SK-N-MC (cell line): ENCODE results near the gene TMEM165.
"Not testable (repeated sequence)": the region's sequence is repeated elsewhere in the genome, so short reads cannot be mapped to it uniquely, and the experiment has no call there.

ENCODE experiments used
- DNase-seq: peaks from one replicate; pipeline ENCODE4 v3.0.0-alpha.2; 2011; ENCODE audit warnings: low read depth, low spot score
- H3K27ac ChIP-seq: fragments of 200-600 bp; sonication (generic); 2 replicates; pipeline ENCODE4 v1.5.1; 2016; ENCODE audit warnings: mixed run types
- H3K36me3 ChIP-seq: fragments of 200-600 bp; sonication (generic); 2 replicates; pipeline ENCODE4 v1.6.1; 2017; ENCODE audit warnings: antibody characterized with exemption, low read length, mixed read lengths; ENCODE audit not compliant: insufficient read depth
- H3K4me3 ChIP-seq: fragments of 200-600 bp; sonication (generic); 2 replicates; pipeline ENCODE4 v1.5.1; 2016
- H3K9ac ChIP-seq: fragments of 200-600 bp; sonication (generic); 2 replicates; pipeline ENCODE4 v1.8.0; 2017; ENCODE audit warnings: mixed run types, mixed read lengths; ENCODE audit not compliant: insufficient read length
- H3K9me3 ChIP-seq: fragments of 200-600 bp; sonication (generic); 2 replicates; pipeline ENCODE4 v1.6.1; 2017; ENCODE audit warnings: low read depth, mild to moderate bottlenecking, antibody characterized with exemption, low read length, moderate library complexity, mixed read lengths
- EZH2 ChIP-seq: fragments of 200-600 bp; sonication (generic); IDR thresholded peaks from one replicate; pipeline ENCODE4 v1.6.1; 2017; ENCODE audit warnings: antibody characterized with exemption
- FOXP2 ChIP-seq: optimal IDR thresholded peaks from 2 replicates; pipeline ENCODE3; 2011; ENCODE audit warnings: mild to moderate bottlenecking, moderate library complexity; ENCODE audit not compliant: insufficient read depth; ENCODE audit errors: extremely low read length, control extremely low read depth
- POLR2AphosphoS5 ChIP-seq: IDR thresholded peaks from 2 replicates; pipeline ENCODE4 v1.6.1; 2012; ENCODE audit warnings: mild to moderate bottlenecking, low read depth, low read length, borderline replicate concordance

The TMEM165 gene

DNA sequence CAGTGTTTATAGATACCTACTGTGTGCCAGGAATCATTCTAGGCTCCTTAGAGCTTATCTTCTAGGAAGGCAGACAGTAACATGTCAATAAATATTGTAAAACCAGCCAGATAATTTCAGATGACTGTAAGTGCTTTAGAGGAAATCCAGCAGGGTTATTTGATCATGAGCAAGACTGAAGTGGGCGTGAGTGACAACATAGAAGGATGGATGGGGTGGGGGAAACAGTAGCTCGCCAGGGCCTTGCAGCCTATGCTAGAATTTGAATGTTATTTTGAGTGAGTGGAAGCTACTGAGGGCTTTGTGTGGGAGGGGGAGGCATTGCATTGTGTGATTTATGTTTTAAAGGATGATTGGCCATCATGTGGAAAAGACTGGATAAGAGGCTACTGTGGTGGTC, 43.0 kb upstream of the TMEM165 start:
- Histone ChIP-seq H3K36me3 (peaks cover 55% of the 10 kb centered on the region), H3K27ac (no peak overlapping the region), H3K4me3 (no peak overlapping the region), H3K9me3 (peaks cover 5% of the 10 kb centered on the region; the same call in 1 of the 2 replicates), H3K9ac (no peak overlapping the region)
- TF ChIP-seq POLR2AphosphoS5 (no peak), EZH2 (no peak), FOXP2 (no peak)
- DNase-seq, result no peak

DNA sequence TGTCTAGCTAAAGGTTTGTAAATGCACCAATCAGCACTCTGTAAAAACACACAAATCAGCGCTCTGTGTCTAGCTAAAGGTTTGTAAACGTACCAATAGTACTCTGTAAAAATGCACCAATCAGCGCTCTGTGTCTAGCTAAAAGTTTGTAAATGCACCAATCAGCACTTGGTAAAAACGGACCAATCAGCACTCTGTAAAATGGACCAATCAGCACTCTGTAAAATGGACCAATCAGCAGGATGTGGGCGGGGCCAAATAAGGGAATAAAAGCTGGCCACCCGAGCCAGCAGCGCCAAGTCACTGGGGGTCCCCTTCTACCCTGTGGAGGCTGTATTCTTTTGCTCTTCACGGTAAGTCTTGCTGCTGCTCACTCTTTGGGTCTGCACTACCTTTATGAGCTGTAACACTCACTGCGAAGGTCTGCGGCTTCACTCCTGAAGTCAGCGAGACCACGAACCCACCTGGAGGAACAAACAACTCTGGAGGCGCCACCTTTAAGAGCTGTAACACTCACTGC, 42.5 kb upstream of the TMEM165 start:
- not testable (repeated sequence) for DNase-seq, H3K27ac ChIP-seq, H3K9me3 ChIP-seq, H3K9ac ChIP-seq, H3K4me3 ChIP-seq
- peaks cover 55% of the 10 kb centered on the region for H3K36me3 ChIP-seq

DNA sequence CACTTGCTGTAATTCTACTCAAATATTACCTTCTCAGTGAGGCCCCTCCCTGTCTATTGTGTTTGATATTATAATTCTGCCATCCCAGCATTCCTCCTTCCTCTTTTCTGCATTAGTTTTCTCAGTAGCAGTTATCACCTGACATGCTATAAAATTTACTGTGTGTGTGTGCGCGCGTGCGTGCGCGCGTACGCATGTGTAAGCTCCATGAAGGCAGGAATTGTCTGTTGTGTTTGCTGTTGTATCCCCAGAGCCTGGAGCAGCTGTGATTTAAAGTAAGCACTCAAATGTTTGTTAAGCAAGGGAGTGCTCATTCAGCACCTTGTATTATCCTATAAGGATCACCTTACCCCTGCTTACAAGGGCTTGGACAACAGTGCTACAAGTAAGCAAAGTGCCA, 41.1 kb upstream of the TMEM165 start:
- Histone ChIP-seq H3K9me3 (peaks cover 5% of the 10 kb centered on the region; the same call in 1 of the 2 replicates), H3K9ac (no peak overlapping the region), H3K36me3 (peaks cover 58% of the 10 kb centered on the region), H3K4me3 (no peak overlapping the region), H3K27ac (no peak overlapping the region)
- TF ChIP-seq POLR2AphosphoS5, result no peak
- no peak for TF ChIP-seq FOXP2
- TF ChIP-seq EZH2, result no peak
- no peak for DNase-seq

DNA sequence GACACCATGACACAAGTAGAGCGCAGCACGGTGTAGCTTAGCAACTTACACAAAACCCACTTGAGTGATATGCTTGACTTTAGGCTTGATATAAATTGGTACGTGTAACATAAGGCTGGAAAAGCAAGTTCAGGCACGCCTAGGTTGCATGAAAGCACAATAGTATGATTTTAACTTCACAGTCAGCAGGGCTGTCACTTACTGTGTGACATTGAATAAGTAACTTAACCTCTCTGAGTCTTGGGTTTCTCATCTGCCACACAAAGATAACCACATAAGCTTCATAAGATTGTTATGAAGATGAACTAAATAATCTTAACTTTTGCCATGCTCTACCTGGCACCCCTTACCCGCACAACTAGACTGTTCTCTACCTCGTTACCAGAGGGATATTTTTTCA, 40.2 kb upstream of the TMEM165 start:
- no peak for TF ChIP-seq POLR2AphosphoS5
- TF ChIP-seq FOXP2, result no peak
- TF ChIP-seq EZH2, result no peak
- Histone ChIP-seq H3K9ac (no peak overlapping the region), H3K27ac (no peak overlapping the region), H3K36me3 (peaks cover 54% of the 10 kb centered on the region), H3K9me3 (peaks cover 5% of the 10 kb centered on the region; the same call in 1 of the 2 replicates), H3K4me3 (no peak overlapping the region)
- no peak for DNase-seq

DNA sequence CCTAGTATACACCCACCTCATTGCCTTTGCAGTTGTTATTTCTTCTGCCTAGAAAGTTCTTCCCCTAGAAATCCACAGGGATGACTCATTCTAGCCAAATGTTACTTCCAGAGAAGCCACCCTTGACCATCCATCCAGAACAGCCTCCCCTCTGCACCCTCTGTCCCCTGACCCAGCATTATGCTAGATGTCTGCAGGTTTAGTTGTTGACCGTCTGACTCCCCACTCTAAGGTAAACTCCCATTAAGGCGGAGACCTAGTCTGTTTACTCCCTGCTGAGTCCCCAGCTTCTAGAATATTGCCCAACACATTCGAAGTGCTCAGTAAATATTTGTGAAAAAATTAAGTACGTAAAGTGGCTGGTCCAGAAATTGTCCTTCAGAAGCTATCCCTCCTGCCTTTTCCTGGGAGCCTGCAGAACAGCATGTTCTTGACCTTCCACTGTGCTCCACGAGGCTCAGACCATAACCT, 38.7 kb upstream of the TMEM165 start:
- H3K36me3 ChIP-seq, result peaks cover 52% of the 10 kb centered on the region
- H3K9ac ChIP-seq, result no peak overlapping the region
- no peak overlapping the region for H3K4me3 ChIP-seq
- 0 out of 2 replicates have a peak overlapping the region, but pooled peaks have one; percentile 19 for H3K27ac ChIP-seq
- no peak for DNase-seq
- H3K9me3 ChIP-seq, result peaks cover 5% of the 10 kb centered on the region; the same call in 1 of the 2 replicates
- no peak for TF ChIP-seq FOXP2
- TF ChIP-seq EZH2, result no peak
- no peak for TF ChIP-seq POLR2AphosphoS5

DNA sequence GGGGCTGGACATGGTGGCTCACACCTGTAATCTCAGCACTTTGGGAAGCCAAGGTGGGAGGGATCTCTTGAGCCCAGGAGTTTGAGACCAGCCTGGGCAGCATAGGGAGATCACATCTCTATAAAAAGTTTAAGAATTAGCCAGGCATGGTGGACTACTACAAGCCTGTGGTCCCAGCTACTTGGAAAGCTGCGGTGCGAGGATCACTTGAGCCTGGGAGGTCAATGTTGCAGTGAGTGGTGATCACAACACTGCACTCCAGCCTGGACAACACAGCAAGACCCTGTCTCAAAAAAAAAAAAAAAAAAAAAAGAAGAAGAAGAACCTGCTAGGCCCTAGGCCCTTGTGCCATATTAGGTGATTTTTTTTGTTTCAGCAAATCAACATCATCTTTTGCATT, 37.5 kb upstream of the TMEM165 start:
- TF ChIP-seq POLR2AphosphoS5, result no peak
- TF ChIP-seq EZH2, result no peak
- TF ChIP-seq FOXP2, result no peak
- H3K36me3 ChIP-seq, result peaks cover 42% of the 10 kb centered on the region
- no peaks in the 10 kb centered on the region for H3K9me3 ChIP-seq
- DNase-seq, result no peak
- peak overlapping the region; percentile 39; the same call in 1 of the 2 replicates for H3K4me3 ChIP-seq
- H3K9ac ChIP-seq, result peak overlapping the region; percentile 58
- H3K27ac ChIP-seq, result peak overlapping the region; percentile 93

DNA sequence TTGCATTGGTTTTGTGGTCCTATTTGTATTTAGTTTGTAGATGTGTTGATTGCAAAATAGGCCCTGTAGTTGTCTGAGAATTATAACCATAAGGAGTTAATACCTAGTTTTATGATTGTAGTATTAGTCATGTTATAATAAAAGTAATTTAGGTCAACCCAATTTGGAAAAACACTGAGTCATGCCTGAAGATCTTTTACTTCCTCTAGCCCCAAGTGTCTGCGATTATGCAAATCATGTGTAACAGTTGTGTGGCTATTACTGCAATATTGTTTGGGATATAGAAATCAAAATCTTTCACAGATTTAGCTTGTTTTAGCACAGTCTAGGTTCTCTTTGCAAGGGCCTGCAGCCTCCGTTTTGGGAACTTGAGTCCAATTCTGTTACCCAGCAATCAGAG, 37.1 kb upstream of the TMEM165 start:
- H3K9me3 ChIP-seq, result no peaks in the 10 kb centered on the region
- no peak for DNase-seq
- H3K4me3 ChIP-seq, result peak overlapping the region; percentile 39
- peak overlapping the region; percentile 93 for H3K27ac ChIP-seq
- TF ChIP-seq EZH2 (no peak), POLR2AphosphoS5 (no peak), FOXP2 (no peak)
- peaks cover 42% of the 10 kb centered on the region for H3K36me3 ChIP-seq
- peak overlapping the region; percentile 58 for H3K9ac ChIP-seq

DNA sequence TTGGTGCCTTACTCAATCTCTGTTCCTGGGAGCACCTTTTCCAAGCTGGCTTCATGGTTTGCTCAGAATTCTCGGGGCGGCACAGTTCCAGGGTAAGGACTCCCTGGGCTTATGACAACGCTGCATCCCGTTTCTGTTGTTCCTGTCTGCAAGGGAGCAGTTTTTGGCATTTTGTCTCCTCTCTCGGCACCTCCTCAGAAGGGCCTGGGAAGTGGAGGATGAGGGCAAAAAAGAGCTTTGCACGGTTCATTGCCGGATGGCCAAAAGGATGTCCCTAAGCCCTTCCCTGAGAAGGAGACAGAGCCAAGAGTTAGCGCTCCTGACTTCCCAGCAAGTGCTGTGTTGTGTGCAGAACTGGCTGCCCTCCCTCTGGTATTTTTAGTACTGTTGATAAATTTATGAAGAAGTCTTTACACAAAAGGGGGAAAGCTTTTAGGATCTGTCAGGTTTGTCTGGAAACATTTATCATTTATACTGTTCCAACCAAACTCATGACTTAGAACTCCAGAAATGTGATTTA, 36.3 kb upstream of the TMEM165 start:
- Histone ChIP-seq H3K9ac (peak overlapping the region; percentile 58), H3K27ac (peak overlapping the region; percentile 93), H3K4me3 (no peak overlapping the region; the same call in 1 of the 2 replicates), H3K36me3 (peaks cover 40% of the 10 kb centered on the region), H3K9me3 (no peaks in the 10 kb centered on the region)
- DNase-seq, result no peak
- TF ChIP-seq POLR2AphosphoS5 (no peak), FOXP2 (no peak), EZH2 (no peak)

DNA sequence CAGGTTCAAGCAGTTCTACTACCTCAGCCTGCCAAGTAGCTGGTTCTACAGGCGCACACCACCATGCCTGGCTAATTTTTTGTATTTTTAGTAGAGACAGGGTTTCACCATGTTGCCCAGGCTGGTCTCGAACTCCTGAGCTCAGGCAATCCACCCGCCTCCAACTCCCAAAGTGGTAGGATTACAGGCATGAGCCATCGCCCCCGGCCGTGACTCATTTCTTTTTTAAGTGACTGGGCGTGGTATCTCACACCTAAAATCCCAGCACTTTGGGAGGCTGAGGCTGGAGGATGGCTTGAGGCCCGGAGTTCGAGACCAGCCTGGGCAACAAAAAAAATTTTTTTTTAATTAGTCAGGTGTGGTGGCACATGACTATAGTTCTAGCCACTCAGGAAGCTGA, 32.8 kb upstream of the TMEM165 start:
- not testable (repeated sequence) for H3K9ac ChIP-seq, H3K9me3 ChIP-seq, H3K4me3 ChIP-seq, DNase-seq, H3K27ac ChIP-seq
- H3K36me3 ChIP-seq, result peaks cover 65% of the 10 kb centered on the region
